G401.6 (cell line): ENCODE data around the gene TFAP2E.

Experiments
- FAIRE-seq: peaks from 2 replicates; lab custom pipeline; 2012; peaks lifted over from hg19 to GRCh38; lab: Jason Lieb, UNC

TFAP2E gene

DNA sequence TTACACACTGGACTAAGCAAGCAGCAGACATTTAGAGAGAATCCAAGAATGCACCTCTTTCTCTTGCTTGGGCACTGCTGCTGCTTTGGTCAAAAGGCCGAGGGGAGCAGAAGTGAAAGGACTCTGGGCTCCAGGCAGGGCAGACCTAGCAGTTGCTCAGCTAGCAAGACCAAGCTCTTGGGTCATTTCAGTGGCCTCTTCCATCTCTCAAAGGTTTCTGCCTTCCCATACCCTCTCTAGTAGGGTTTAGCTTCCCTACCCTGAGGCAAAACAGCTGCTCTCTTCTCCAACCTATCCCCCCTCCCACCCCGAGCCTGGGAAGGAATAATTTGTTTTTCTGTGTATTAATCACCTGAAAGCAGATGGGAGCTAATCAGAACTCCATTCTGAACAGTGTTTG, 25.8 kb downstream of the TFAP2E start:
- FAIRE-seq, result no peak

- no peak for FAIRE-seq
Measured at GRCh38 chr1:35599411-35599810, 26.3 kb downstream of the TFAP2E start.

GRCh38 chr1:35600593-35600992, 27.5 kb downstream of the TFAP2E start:
- no peak for FAIRE-seq

GRCh38 chr1:35603468-35603867, 30.4 kb downstream of the TFAP2E start:
- no peak for FAIRE-seq

DNA sequence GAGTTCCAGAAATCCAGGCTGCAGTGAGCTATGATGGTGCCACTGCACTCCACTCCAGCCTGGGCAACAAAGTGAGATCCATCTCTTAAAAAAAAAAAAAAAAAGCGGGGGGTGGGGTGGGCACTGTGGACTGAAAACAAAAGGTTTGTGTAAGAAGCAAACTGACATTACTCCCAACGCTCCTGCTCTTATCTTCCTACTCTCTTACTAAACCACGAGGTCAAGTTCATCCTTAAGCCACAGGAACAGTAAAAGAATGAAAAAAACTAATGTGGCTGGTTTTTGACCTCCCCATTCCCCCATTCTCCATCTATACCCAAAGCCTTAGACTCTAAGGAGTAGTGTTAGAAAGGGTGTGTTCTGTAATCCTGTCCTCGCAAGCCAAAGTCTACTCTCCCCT, 30.8 kb downstream of the TFAP2E start:
- no peak for FAIRE-seq

- FAIRE-seq, result no peak
Measured at GRCh38 chr1:35605071-35605866, 32.2 kb downstream of the TFAP2E start.

DNA sequence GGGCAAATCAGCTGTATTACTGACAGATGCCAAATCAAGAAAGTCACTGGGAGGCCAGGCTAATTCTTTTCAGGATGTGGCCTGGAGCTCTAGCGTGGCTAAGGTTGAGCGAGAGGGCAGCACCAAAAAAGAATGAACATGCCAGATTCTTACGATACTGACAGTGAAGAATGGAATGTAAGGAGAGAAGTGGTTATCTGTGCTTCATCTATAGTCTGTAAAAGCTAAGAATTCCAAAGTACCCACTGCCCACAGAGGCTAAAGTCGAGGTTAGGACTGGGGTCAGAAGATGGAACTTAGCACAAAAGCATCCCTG, 32.7 kb downstream of the TFAP2E start:
- no peak for FAIRE-seq

- FAIRE-seq, result no peak
Measured at GRCh38 chr1:35611655-35612054, 38.5 kb downstream of the TFAP2E start.

DNA sequence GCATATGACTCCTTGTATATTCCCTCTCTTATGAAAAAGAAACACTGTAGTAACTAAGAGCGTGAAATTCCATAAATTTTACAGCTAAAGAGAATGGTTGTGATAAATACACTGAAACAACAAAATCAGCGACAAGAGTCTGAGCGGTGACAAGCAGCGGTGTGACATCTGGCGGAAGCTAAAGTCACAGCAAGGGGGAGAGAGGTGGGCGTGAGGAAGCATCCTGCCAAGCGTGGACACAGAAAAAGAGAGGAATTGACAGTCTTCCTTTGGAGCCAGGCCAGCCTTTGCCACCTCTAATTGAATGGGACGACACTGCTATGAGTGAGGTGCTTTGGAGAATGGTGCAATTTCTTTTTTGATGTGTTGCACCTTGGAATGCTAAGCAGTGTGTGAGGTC, 42.3 kb downstream of the TFAP2E start:
- FAIRE-seq, result no peak

DNA sequence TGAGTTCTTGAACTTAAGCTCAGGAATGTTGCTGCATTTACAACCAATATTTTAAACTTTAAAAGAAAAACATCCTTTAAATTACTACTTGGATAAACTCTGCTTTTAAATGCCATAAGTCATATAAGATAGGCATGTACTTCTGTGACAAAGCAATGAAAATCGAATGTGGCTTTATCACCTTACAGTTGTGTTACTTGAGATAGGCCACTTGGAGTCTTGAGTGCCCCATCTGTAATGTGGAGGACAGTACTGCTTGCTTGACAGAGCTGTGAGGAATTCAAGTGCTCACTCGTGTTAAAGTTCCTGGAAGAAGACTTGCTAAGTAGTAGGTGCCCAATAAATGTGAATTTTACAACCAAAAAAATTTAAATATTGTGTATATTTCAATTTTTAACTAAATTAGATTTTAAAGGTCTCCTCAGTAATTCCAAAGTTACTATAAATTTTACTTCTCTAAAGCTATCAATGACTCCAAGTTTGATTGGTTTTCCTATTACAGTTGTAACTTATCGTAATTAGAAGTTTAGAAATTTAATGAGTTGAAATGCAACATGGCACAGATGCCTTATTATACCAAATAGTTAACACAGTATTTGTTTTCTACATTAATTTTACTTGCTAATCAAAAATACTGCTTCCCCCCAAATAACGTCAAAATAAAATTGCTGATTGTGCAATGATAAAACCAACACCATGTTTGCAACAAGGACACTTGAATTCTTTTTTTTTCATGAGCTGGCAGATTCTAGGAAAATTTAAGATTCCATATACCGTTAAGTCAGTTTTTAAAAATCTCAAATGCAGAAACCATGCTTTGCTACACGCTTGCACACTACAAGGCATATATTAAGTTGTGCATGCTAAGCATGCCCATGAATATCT, 46.4 kb downstream of the TFAP2E start:
- FAIRE-seq, result no peak

DNA sequence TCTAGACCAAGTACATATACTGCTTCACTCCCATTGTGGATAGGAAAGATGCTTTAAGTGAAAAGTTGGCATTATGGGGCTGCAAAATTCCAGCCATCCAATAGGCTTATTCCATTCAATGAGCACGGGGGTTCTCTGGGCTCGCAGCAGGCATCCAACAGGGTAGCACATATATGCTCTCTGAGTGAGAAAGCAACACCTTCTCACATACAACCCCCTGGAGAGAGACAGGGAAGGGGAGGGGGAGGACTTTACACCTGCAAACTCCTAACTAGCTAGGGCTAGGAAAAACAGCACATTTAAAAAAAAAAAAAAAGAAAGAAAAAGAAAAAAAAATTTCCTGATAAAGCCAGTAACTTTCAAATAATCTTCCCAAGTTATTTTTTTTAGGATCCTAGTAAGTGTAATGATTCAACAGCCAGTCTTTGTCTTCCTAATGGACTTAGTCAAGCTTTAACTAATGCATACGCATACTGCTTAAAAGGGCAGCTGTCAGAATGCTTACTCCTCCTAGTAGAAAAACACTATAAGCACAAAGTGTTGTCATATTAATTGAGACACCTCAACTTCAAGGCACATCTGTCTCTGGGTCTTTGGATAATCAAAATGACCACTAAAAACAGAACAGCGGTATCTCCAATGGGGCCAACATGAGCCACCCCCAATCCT, 49.5 kb downstream of the TFAP2E start:
- no peak for FAIRE-seq

- FAIRE-seq, result no peak
Measured at GRCh38 chr1:35623832-35624231, 50.7 kb downstream of the TFAP2E start.

GRCh38 chr1:35629051-35629450, 55.9 kb downstream of the TFAP2E start:
- FAIRE-seq, result no peak

DNA sequence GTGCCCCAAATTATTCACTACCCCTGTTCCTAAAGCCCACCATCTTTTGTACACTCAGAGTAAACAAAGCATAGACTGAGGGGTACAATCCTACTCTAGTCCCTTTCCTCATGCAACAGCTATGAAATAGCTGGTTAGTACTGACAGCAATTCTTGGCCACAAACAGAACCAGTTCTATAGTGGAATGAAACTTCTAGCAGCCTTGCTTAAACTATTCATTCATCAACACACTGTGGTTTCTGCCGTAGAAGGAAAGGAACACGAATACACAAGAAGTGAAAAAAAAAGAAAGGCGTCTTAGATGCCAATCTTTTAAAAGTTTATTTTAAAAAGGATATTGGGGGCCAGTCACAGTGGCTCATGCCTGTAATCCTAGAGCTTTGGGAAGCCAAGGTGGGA, 58.3 kb downstream of the TFAP2E start:
- FAIRE-seq, result no peak

DNA sequence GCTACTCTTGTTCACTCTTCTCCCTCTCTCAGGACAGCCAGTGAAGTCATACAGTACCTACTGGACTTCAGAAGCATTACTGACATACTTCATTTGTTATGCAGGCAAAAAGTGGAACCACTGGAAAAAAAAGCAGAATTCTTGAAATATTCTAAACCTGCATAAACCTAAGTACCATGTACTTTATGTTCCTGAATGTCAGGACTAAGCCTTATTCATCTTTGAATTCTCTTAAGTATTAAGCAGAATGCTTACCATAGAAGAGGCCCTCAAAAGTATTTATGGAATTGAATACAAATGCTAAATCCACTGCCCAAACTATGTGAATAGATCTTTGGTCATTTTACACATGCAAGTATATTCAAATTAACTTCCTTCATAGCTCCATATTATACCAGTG, 60.4 kb downstream of the TFAP2E start:
- FAIRE-seq, result no peak

DNA sequence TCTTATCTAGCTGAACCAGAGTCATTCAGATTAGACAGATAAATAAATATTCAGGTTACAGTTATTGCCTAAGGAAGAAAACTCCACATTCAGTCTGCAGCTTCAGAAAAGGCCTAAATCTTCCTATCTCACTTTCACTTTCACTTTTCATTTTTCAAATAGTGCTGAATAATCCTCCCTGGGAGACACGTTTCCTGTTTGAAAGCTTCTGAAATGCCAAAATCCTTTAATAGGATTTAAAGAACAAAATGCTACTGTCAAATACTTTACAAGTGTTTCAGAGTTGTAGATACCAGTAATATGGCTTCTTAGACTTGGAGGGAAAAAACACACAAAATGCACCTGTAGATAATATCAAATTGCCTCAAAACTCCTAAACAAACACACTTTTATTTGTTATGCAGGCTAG, 64.3 kb downstream of the TFAP2E start:
- FAIRE-seq, result peak; percentile 72

DNA sequence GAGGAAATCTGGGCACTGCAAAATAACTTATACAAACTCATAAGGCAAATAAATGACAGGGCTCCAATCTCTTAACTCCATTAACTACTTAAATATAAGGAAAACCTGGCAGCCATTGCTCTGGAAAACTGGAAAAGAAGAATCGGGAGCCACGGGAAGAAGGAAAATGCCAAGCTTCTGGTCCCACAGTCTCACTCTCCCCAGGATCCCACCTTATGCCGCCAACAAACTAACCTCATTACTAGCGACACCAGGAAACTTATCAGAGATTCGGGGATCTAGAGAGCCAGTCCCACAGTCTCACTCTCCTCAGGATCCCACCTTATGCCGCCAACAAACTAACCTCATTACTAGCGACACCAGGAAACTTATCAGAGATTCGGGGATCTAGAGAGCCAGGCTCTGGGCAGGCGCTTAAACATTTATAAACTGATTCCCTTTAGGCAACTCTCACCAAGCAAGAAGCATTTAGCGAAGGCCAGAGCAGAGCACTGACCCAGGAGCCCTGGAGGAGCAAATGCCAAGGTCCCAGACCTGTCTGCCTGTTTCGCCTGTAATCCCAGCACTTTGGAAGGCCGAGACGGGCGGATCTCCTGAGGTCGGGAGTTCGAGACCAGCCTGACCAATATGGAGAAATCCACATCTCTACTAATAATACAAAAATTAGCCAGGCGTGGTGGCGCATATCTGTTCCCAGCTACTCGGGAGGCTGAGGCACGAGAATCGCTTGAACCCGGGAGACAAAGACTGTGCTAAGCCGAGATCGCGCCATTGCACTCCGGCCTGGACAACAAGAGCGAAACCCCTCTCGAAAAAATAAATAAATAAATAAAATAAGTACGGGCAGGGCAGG, 67.5 kb downstream of the TFAP2E start:
- FAIRE-seq, result no peak

GRCh38 chr1:35641233-35641866, 68.2 kb downstream of the TFAP2E start, which contains the start of gene PSMB2:
Gene PSMB2, minus strand, starts transcription at chr1:35641526. Its CDS starts 94 bp downstream, at chr1:35641432.
- peak; percentile 83 for FAIRE-seq

DNA sequence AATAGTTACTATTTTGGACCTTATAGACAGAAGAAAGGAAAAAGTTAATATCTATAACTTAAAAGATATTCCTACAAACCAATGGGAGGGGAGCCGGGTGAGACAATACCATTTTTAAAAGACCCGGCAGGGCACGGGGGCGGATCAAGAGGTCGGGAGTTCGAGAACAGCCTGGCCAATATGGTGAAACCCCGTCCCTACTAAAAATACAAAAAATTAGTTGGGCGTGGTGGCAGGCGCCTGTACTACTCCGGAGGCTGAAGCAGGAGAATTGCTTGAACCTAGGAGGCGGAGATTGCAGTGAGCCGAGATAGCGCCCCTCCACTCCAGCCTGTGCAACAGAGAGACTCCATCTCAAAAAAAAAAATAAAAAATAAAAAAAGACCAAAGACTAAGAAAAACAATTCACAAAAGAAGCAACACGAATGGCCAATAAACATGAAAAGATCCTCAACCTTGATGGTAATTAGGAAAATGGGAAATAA, 69.4 kb downstream of the TFAP2E start:
- no peak for FAIRE-seq

GRCh38 chr1:35644204-35644603, 71.1 kb downstream of the TFAP2E start:
- no peak for FAIRE-seq
